Fibroblast of lung (primary cell): ENCODE data around the gene R3HDM4.

Experiments used
- EZH2 ChIP-seq: IDR thresholded peaks from 2 replicates; pipeline ENCODE4 v1.5.1; 2012; ENCODE audit warnings: low read length, control low read depth, mild to moderate bottlenecking; ENCODE audit errors: missing control alignments
- TF ChIP-seq, protein P1 (sequence below), 2 donors: IDR thresholded peaks in 1 of 2; conservative IDR thresholded peaks in 1 of 2; 1 replicate in 1 of 2; 2 replicates in 1 of 2; pipeline ENCODE4 v1.5.1; 2011 to 2012; ENCODE audit warnings: low read length in 2 of 2, control low read depth in 1 of 2, inconsistent platforms in 1 of 2, low read depth in 1 of 2, mild to moderate bottlenecking in 1 of 2

DNA sequence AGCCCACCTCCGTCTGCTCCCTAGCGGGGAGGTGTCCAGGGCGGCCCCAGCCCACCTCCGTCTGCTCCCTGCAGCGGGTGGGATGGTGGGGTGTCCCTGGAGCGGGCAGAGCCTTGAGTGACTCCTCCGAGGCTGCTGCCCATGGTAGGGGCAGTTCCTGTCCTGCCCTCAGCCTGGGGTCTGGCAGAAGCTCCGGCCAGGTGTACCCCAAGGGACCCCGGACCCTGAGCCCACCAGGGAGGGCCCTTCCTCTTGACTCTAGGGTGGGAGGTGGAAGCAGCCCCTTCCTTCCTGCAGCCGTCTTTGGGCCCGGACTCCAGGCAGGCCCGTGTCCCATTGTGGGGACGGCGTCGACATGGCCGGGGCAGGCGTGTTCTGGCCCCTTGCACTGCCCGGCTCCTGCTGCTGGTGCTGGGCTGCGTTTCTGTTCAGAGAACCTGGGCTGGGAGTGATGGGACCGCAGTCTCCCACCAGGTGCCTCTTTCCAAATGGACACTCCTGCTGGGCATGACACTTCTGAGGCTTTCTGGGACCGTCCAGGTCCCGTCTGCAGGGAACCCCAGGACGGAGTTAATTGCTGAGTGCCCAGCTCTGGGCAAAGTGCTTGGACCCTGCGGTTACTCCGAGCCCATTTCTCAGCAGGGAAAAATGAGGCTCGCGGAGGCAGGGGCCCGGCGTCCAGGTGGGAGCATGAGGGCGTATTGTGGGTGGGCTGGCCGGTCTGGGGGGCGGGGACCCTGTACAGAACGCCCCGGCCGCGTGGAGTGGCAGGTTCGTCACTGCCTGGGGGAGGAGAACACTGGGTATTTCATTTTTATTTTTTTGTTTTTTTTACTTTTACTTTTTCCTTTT is 32.6 kb upstream of the R3HDM4 start:
- TF ChIP-seq, protein P1, sequence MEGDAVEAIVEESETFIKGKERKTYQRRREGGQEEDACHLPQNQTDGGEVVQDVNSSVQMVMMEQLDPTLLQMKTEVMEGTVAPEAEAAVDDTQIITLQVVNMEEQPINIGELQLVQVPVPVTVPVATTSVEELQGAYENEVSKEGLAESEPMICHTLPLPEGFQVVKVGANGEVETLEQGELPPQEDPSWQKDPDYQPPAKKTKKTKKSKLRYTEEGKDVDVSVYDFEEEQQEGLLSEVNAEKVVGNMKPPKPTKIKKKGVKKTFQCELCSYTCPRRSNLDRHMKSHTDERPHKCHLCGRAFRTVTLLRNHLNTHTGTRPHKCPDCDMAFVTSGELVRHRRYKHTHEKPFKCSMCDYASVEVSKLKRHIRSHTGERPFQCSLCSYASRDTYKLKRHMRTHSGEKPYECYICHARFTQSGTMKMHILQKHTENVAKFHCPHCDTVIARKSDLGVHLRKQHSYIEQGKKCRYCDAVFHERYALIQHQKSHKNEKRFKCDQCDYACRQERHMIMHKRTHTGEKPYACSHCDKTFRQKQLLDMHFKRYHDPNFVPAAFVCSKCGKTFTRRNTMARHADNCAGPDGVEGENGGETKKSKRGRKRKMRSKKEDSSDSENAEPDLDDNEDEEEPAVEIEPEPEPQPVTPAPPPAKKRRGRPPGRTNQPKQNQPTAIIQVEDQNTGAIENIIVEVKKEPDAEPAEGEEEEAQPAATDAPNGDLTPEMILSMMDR (conservative IDR thresholded peaks at IDR 0.05 in 1 of 2, IDR thresholded peaks at IDR 0.05 in 1 of 2; ENCODE audit: low read depth in 1 of 2, low read length in 2 of 2): no peak
- no peak for TF ChIP-seq EZH2
